ENCODE measurements around the gene SH3BP5.

DNA sequence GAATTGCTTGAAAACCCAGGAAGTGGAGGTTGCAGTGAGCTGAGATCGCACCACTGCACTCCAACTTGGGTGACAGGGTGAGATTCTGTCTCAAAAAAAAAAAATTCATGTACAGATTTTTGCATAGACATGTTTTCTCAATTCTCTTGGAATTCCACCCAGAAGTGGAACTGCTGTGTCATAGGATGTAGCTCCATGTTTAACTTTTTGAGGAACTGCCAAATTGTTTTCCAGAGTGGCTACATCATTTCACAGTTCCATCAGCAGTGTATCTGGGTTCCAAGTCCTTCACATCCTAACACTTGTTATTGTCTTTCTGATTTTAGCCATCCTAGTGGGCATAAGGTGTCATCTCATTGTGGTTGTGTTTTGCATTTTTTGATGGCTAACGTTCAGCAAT, 116.4 kb downstream of the SH3BP5 start:
- TF ChIP-seq, protein P1, sequence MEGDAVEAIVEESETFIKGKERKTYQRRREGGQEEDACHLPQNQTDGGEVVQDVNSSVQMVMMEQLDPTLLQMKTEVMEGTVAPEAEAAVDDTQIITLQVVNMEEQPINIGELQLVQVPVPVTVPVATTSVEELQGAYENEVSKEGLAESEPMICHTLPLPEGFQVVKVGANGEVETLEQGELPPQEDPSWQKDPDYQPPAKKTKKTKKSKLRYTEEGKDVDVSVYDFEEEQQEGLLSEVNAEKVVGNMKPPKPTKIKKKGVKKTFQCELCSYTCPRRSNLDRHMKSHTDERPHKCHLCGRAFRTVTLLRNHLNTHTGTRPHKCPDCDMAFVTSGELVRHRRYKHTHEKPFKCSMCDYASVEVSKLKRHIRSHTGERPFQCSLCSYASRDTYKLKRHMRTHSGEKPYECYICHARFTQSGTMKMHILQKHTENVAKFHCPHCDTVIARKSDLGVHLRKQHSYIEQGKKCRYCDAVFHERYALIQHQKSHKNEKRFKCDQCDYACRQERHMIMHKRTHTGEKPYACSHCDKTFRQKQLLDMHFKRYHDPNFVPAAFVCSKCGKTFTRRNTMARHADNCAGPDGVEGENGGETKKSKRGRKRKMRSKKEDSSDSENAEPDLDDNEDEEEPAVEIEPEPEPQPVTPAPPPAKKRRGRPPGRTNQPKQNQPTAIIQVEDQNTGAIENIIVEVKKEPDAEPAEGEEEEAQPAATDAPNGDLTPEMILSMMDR (IDR thresholded peaks at IDR 0.05): no peak
- no peak for TF ChIP-seq EZH2 (IDR thresholded peaks at IDR 0.05; ENCODE audit: borderline replicate concordance, insufficient read depth, low read depth, low read length, poor library complexity, severe bottlenecking)

All from B cell (primary cell).